ENCODE data around the gene PARP12.

- no peak for TF ChIP-seq RAD21 (IDR thresholded peaks at IDR 0.05; ENCODE audit: low read depth)
- no peak for TF ChIP-seq TAF1 (IDR thresholded peaks at IDR 0.05; ENCODE audit: low read depth)
- no peak for TF ChIP-seq EP300 (IDR thresholded peaks at IDR 0.05; ENCODE audit: borderline replicate concordance)
- TF ChIP-seq EGR1 (IDR thresholded peaks at IDR 0.05), result no peak
- no peak for TF ChIP-seq YY1 (IDR thresholded peaks at IDR 0.05; ENCODE audit: low read depth)
- no peak for TF ChIP-seq CEBPB (IDR thresholded peaks at IDR 0.05)
Measured at GRCh38 chr7:139976055-139976837, 86.5 kb downstream of the PARP12 start.
